ENCODE measurements around the gene SPATA13. TPM values are rescaled to one million over a fixed set of nuclear protein-coding genes. Genes with fewer than 3 reads are reported as not detected.

SPATA13 gene
- total RNA-seq, 2 donors from 2014 or later: 85.2 to 163 TPM

GRCh38 chr13:24166561-24166960 is 6.0 kb downstream of the SPATA13 start:
- no peaks in the 10 kb centered on the region for H3K4me1 ChIP-seq (replicated peaks)

DNA sequence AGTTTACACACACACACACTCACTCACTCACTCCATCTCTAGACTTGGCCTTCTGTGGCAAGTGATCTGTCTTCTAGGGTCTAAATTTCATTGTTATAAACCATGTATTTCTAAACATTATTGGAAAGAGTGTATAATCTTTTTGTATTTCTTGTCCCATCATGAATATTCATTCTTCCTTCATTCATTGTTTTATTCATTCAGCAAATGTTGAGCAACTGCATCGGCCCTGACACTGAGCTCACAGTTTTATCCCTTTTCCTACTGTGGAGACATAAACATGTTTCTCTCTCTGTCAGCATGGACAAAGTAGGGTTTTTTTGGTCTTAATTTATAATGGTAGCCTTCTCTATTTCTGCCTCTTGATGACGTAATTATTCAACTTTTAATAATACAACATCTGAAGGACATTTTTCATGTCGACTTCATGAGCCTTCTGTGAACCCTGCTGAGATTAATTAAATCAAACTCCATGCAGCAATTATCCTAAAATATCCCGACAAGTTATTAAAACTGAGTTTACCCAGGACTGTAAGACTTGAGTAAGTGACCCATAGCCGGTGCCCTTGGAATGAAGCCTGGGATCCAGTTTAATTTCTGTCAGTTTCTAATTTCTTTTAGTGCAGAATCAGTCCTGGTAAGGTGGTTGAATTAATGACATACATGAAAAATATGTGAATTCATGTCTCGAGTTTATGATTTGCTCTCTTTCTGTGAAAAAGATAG is 7.3 kb downstream of the SPATA13 start:
- H3K4me3 ChIP-seq: no peak overlapping the region
- 68% methylated on average over 6 of the region's 6 CpGs for WGBS
- intact Hi-C loops (cut with DNase I): no loop called here
- no peaks in the 10 kb centered on the region for H3K27me3 ChIP-seq (replicated peaks; ENCODE audit: insufficient read depth)
- no peaks in the 10 kb centered on the region for H3K36me3 ChIP-seq
- TF ChIP-seq CTCF (IDR thresholded peaks at IDR 0.05): no peak
- TF ChIP-seq POLR2AphosphoS5 (IDR thresholded peaks at IDR 0.05): no peak
- TF ChIP-seq POLR2A (IDR thresholded peaks at IDR 0.05): no peak
- DNase-seq (ENCODE audit: low spot score): no peak
- H3K27ac ChIP-seq: no peak overlapping the region
- H3K9me3 ChIP-seq: no peaks in the 10 kb centered on the region
- H3K4me1 ChIP-seq (replicated peaks): no peaks in the 10 kb centered on the region

More at GRCh38 chr13:24166561-24166960, 6.0 kb downstream of the SPATA13 start:
- Histone ChIP-seq H3K36me3 (no peaks in the 10 kb centered on the region), H3K9me3 (no peaks in the 10 kb centered on the region), H3K4me3 (no peak overlapping the region), H3K27me3 (replicated peaks; ENCODE audit: insufficient read depth) (no peaks in the 10 kb centered on the region), H3K27ac (no peak overlapping the region)
- TF ChIP-seq CTCF (IDR thresholded peaks at IDR 0.05): no peak
- no peak for TF ChIP-seq POLR2AphosphoS5 (IDR thresholded peaks at IDR 0.05)
- no peak for TF ChIP-seq POLR2A (IDR thresholded peaks at IDR 0.05)
- 79% methylated on average over 2 of the region's 2 CpGs for WGBS
- DNase-seq (ENCODE audit: low spot score): no peak
- intact Hi-C loops (cut with DNase I): no loop called here

- intact Hi-C loops (cut with DNase I): no loop called here
- no peak for DNase-seq (ENCODE audit: low spot score)
- Histone ChIP-seq H3K27ac (no peak overlapping the region), H3K9me3 (no peaks in the 10 kb centered on the region), H3K36me3 (no peaks in the 10 kb centered on the region), H3K4me3 (no peak overlapping the region), H3K27me3 (replicated peaks; ENCODE audit: insufficient read depth) (no peaks in the 10 kb centered on the region), H3K4me1 (replicated peaks) (no peaks in the 10 kb centered on the region)
- WGBS: 81% methylated on average over 6 of the region's 6 CpGs
- TF ChIP-seq POLR2AphosphoS5 (IDR thresholded peaks at IDR 0.05): no peak
- TF ChIP-seq CTCF (IDR thresholded peaks at IDR 0.05): no peak
- TF ChIP-seq POLR2A (IDR thresholded peaks at IDR 0.05): no peak
Measured at GRCh38 chr13:24168392-24168750, 7.9 kb downstream of the SPATA13 start.

GRCh38 chr13:24168979-24169378 is 8.5 kb downstream of the SPATA13 start:
- WGBS: 69% methylated on average over 5 of the region's 5 CpGs
- Histone ChIP-seq H3K27me3 (replicated peaks; ENCODE audit: insufficient read depth) (no peaks in the 10 kb centered on the region), H3K36me3 (no peaks in the 10 kb centered on the region), H3K4me3 (no peak overlapping the region), H3K9me3 (no peaks in the 10 kb centered on the region), H3K27ac (no peak overlapping the region), H3K4me1 (replicated peaks) (no peaks in the 10 kb centered on the region)
- no peak for TF ChIP-seq POLR2A (IDR thresholded peaks at IDR 0.05)
- TF ChIP-seq POLR2AphosphoS5 (IDR thresholded peaks at IDR 0.05): no peak
- no peak for TF ChIP-seq CTCF (IDR thresholded peaks at IDR 0.05)
- intact Hi-C loops (cut with DNase I): no loop called here
- DNase-seq (ENCODE audit: low spot score): no peak

DNA sequence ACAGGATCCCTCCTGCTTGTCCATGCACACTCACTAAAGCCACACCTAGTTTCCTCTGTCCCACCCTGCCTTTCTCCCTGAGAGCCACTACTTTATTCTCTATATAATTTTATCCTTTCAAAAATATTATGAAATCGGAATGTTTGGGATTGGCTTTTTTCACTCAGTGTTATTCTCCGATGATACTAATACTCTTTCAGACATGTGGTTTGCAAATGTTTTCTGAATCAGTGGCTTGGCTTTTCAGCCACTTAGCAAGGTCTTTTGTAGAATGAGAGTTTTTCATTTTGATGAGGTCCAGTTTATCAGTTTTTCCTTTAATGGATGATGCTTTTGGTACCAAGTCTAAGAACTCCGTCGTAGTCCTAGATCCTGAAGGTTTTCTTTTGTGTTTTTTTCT is 11.6 kb downstream of the SPATA13 start:
- peaks cover 3% of the 10 kb centered on the region for H3K4me1 ChIP-seq (replicated peaks)
- TF ChIP-seq POLR2A (IDR thresholded peaks at IDR 0.05) (no peak), POLR2AphosphoS5 (IDR thresholded peaks at IDR 0.05) (no peak), CTCF (IDR thresholded peaks at IDR 0.05) (no peak)
- H3K27me3 ChIP-seq (replicated peaks; ENCODE audit: insufficient read depth): no peaks in the 10 kb centered on the region
- no peak overlapping the region for H3K27ac ChIP-seq
- no peaks in the 10 kb centered on the region for H3K36me3 ChIP-seq
- no peak overlapping the region for H3K4me3 ChIP-seq
- H3K9me3 ChIP-seq: no peaks in the 10 kb centered on the region
- intact Hi-C loops (cut with DNase I): no loop called here
- no peak for DNase-seq (ENCODE audit: low spot score)
- WGBS: 100% methylated on average over 4 of the region's 4 CpGs
